SK-N-SH (cell line): ENCODE data around the gene SLC35F6. TPM values are rescaled to one million over a fixed set of nuclear protein-coding genes. Genes with fewer than 3 reads are reported as not detected.

Experiments
- CTCF ChIA-PET: fragments of 300-600, 350-600 bp; formaldehyde crosslinking; extraction: SDS; loops from one replicate; lab custom pipeline; 2021; lab: Yijun Ruan, JAX
- POLR2A ChIA-PET: fragments of 350-600 bp; sonication (Branson Sonifier 250); formaldehyde crosslinking; extraction: SDS; loops from one replicate; lab custom pipeline; 2020; ENCODE audit warnings: antibody characterized with exemption, inconsistent platforms; lab: Yijun Ruan, JAX
- DNase-seq: peaks from one replicate; pipeline ENCODE4 v3.0.0; 2012
- H2AFZ ChIP-seq: fragments of 200-600 bp; sonication (generic); 2 replicates; pipeline ENCODE4 v1.8.1; 2016; ENCODE audit warnings: antibody characterized with exemption, mild to moderate bottlenecking, low read depth
- H3F3A ChIP-seq: fragments of 200-600 bp; sonication (generic); replicated peaks from 2 replicates; pipeline ENCODE3; 2016; ENCODE audit warnings: antibody characterized with exemption, mild to moderate bottlenecking; ENCODE audit not compliant: insufficient read depth
- H3K27ac ChIP-seq, 2 experiments: fragments of 200-500 bp in 1 of 2; fragments of 200-600 bp in 1 of 2; sonication (Bioruptor generic) in 1 of 2; sonication (generic), shearing (Covaris generic) in 1 of 2; 2 replicates each; pipeline versions ENCODE4 v1.5.1 to v1.6.1; 2014 to 2016; ENCODE audit warnings: low read depth in 2 of 2, inconsistent platforms in 1 of 2, low read length in 1 of 2, mild to moderate bottlenecking in 1 of 2, mixed read lengths in 1 of 2
- H3K27me3 ChIP-seq: fragments of 200-600 bp; sonication (generic), shearing (Covaris generic); 2 replicates; pipeline ENCODE4 v1.6.1; 2016; ENCODE audit warnings: mixed run types; ENCODE audit not compliant: insufficient read depth
- H3K36me3 ChIP-seq, 2 experiments: fragments of 200-500 bp in 1 of 2; fragments of 200-600 bp in 1 of 2; sonication (Bioruptor generic) in 1 of 2; sonication (generic) in 1 of 2; replicated peaks in 1 of 2; 2 replicates each; pipeline versions ENCODE3 to v1.5.1; 2014 to 2016; ENCODE audit warnings: low read length in 1 of 2, mild to moderate bottlenecking in 1 of 2; ENCODE audit not compliant: insufficient read depth in 2 of 2, control insufficient read depth in 1 of 2
- H3K4me1 ChIP-seq, 2 experiments: fragments of 200-500 bp in 1 of 2; fragments of 200-600 bp in 1 of 2; sonication (Bioruptor generic) in 1 of 2; sonication (generic), shearing (Covaris generic) in 1 of 2; 2 replicates each; pipeline versions ENCODE4 v1.5.1 to v1.6.1; 2014 to 2016; ENCODE audit warnings: low read depth in 1 of 2, low read length in 1 of 2, mixed run types in 1 of 2; ENCODE audit not compliant: insufficient read depth in 2 of 2, control insufficient read depth in 1 of 2
- H3K4me2 ChIP-seq: fragments of 200-600 bp; sonication (generic), shearing (Covaris generic); 2 replicates; pipeline ENCODE4 v1.6.1; 2017; ENCODE audit warnings: mixed run types
- H3K4me3 ChIP-seq, 2 experiments: fragments of 200-500 bp in 1 of 2; fragments of 200-600 bp in 1 of 2; sonication (Bioruptor generic) in 1 of 2; sonication (generic), shearing (Covaris generic) in 1 of 2; 2 replicates each; pipeline versions ENCODE4 v1.5.1 to v1.8.1; 2014 to 2016; ENCODE audit warnings: low read depth in 2 of 2, inconsistent platforms in 1 of 2, low read length in 1 of 2, mild to moderate bottlenecking in 1 of 2, mixed read lengths in 1 of 2, moderate library complexity in 1 of 2
- H3K79me2 ChIP-seq: fragments of 200-600 bp; sonication (generic); 2 replicates; pipeline ENCODE4 v1.8.1; 2017; ENCODE audit warnings: mild to moderate bottlenecking; ENCODE audit not compliant: insufficient read depth
- H3K9ac ChIP-seq: fragments of 200-600 bp; sonication (generic); 2 replicates; pipeline ENCODE4 v1.6.1; 2017; ENCODE audit warnings: mixed run types
- H3K9me2 ChIP-seq: fragments of 200-600 bp; sonication (generic); 2 replicates; pipeline ENCODE4 v1.6.1; 2017; ENCODE audit warnings: mixed run types
- H3K9me3 ChIP-seq: fragments of 200-600 bp; sonication (generic); 2 replicates; pipeline ENCODE4 v1.6.1; 2017; ENCODE audit warnings: mixed run types, mild to moderate bottlenecking, moderate library complexity
- H4K20me1 ChIP-seq: fragments of 200-600 bp; sonication (generic); 2 replicates; pipeline ENCODE4 v1.6.1; 2017; ENCODE audit warnings: mild to moderate bottlenecking, mixed run types; ENCODE audit not compliant: insufficient read depth
- FOXJ3 ChIP-seq: sonication (generic); formaldehyde crosslinking; IDR thresholded peaks from 2 replicates; pipeline ENCODE4 v1.5.1; 2020; ENCODE audit warnings: mild to moderate bottlenecking, missing genetic modification reagents
- GABPA ChIP-seq: IDR thresholded peaks from 2 replicates; pipeline ENCODE4 v1.4.0; 2012; ENCODE audit warnings: low read depth, mild to moderate bottlenecking
- GATA2 ChIP-seq: sonication (generic); formaldehyde crosslinking; IDR thresholded peaks from 2 replicates; pipeline ENCODE4 v1.5.0; 2020; ENCODE audit warnings: mild to moderate bottlenecking, missing genetic modification reagents
- JUND ChIP-seq: IDR thresholded peaks from 2 replicates; pipeline ENCODE4 v1.4.0; 2012
- MXI1 ChIP-seq: IDR thresholded peaks from 2 replicates; pipeline ENCODE4 v1.6.1; 2012; ENCODE audit warnings: mild to moderate bottlenecking, low read depth, low read length, improper control_type of control experiment
- PBX3 ChIP-seq: IDR thresholded peaks from 2 replicates; pipeline ENCODE4; 2012
- RCOR1 ChIP-seq: fragments of 150-350 bp; IDR thresholded peaks from 2 replicates; pipeline ENCODE4 v1.6.1; 2017; ENCODE audit warnings: antibody characterized with exemption, low read length
- SIN3A ChIP-seq: IDR thresholded peaks from 2 replicates; pipeline ENCODE4 v1.6.1; 2012; ENCODE audit warnings: low read depth, mild to moderate bottlenecking, low read length, moderate library complexity, borderline replicate concordance
- TCF12 ChIP-seq: IDR thresholded peaks from 2 replicates; pipeline ENCODE4 v1.4.0; 2012
- TEAD4 ChIP-seq: IDR thresholded peaks from 2 replicates; pipeline ENCODE4 v1.4.0; 2012; ENCODE audit warnings: mild to moderate bottlenecking, borderline replicate concordance; ENCODE audit not compliant: insufficient read depth
- USF1 ChIP-seq: IDR thresholded peaks from 2 replicates; pipeline ENCODE4 v1.4.0; 2012; ENCODE audit warnings: low read depth, borderline replicate concordance
- ZBTB33 ChIP-seq: IDR thresholded peaks from 2 replicates; pipeline ENCODE4 v1.4.0; 2012; ENCODE audit warnings: low read depth, borderline replicate concordance
- WGBS: methylation state at CpG from one replicate; pipeline ENCODE4 v1.1.6; 2017; ENCODE audit warnings: low lambda C conversion rate; 5-methylcytosine and 5-hydroxymethylcytosine counted together
- polyA plus RNA-seq, 3 experiments: library from polyadenylated mRNA; depleted of rRNA; stranded (reverse); fragments of >200 nt; gene quantifications; 2 replicates each; pipeline ENCODE4 v1.2.3, GENCODE V29; 2012

SLC35F6 gene
- polyA plus RNA-seq, 1 of the 3 experiments (the other 2 are of a cell fraction): 16.0 TPM

GRCh38 chr2:26820932-26821331, 56.8 kb downstream of the SLC35F6 start:
- H3K4me3 ChIP-seq: no peak overlapping the region
- H3K9ac ChIP-seq: no peak overlapping the region
- H3K27me3 ChIP-seq: 0 out of 2 replicates have a peak, but pooled peaks cover 5% of the 10 kb centered on the region
- H3K4me2 ChIP-seq: no peak overlapping the region
- H3F3A ChIP-seq: no peaks in the 10 kb centered on the region
- ChIA-PET CTCF (interaction anchor here (1.0 to 3.3 kb wide), 3 partner anchors 25 to 215 kb away, joined by 3 to 18 read pairs (median 8); no protein-coding TSS in a partner anchor), POLR2A (no interaction called here)
- no peaks in the 10 kb centered on the region for H3K9me3 ChIP-seq
- H3K27ac ChIP-seq: no peak overlapping the region
- H3K79me2 ChIP-seq: no peaks in the 10 kb centered on the region
- no peaks in the 10 kb centered on the region for H3K9me2 ChIP-seq
- no peak for DNase-seq
- TF ChIP-seq USF1 (no peak), SIN3A (no peak), PBX3 (peak; percentile 40), RCOR1 (no peak), JUND (no peak), GATA2 (no peak), TEAD4 (no peak), TCF12 (no peak)
- TF ChIP-seq, all 33 proteins: peak for 1
- WGBS: 71% methylated on average over 7 of the region's 7 CpGs
- Histone ChIP-seq H2AFZ (no peak overlapping the region), H3K4me1 (no peaks in the 10 kb centered on the region; a peak in 1 of 4 replicates), H4K20me1 (no peaks in the 10 kb centered on the region), H3K36me3 (no peaks in the 10 kb centered on the region)

GRCh38 chr2:26822877-26823276, 58.8 kb downstream of the SLC35F6 start:
- WGBS: 87% methylated on average over 6 of the region's 6 CpGs

More at GRCh38 chr2:26822877-26823276, 58.8 kb downstream of the SLC35F6 start:
- Histone ChIP-seq H3K4me3 (no peak overlapping the region), H2AFZ (no peak overlapping the region), H3K27ac (no peak overlapping the region), H3K4me2 (no peak overlapping the region), H3F3A (no peaks in the 10 kb centered on the region), H4K20me1 (no peaks in the 10 kb centered on the region), H3K9ac (no peak overlapping the region), H3K27me3 (peaks cover 6% of the 10 kb centered on the region; the same call in 1 of the 2 replicates), H3K9me2 (no peaks in the 10 kb centered on the region), H3K4me1 (no peaks in the 10 kb centered on the region), H3K36me3 (no peaks in the 10 kb centered on the region), H3K79me2 (no peaks in the 10 kb centered on the region), H3K9me3 (no peaks in the 10 kb centered on the region)
- DNase-seq: no peak
- ChIA-PET POLR2A (no interaction called here), CTCF (interaction anchor here (0.7 to 3.3 kb wide), 4 partner anchors 23 to 139 kb away, joined by 3 to 18 read pairs (median 6); no protein-coding TSS in a partner anchor)
- no peak for TF ChIP-seq ZBTB33
- no peak for TF ChIP-seq GABPA
- no peak for TF ChIP-seq FOXJ3 (CRISPR knock-in tag)
- TF ChIP-seq MXI1: no peak
- TF ChIP-seq TCF12: no peak

Other genes with a start within 250 kb of the SLC35F6 start
- not detected in 2 replicates for gene CIB4, start 122.9 kb upstream of the SLC35F6 start, polyA plus RNA-seq (2012; rRNA removed)
- 0.16 and 0.31 TPM in 2 replicates for gene KCNK3, start 71.6 kb upstream of the SLC35F6 start, polyA plus RNA-seq (2012; rRNA removed)
- gene CENPA, start 21.8 kb downstream of the SLC35F6 start, polyA plus RNA-seq (2012; rRNA removed): 17.0 and 19.5 TPM in 2 replicates
- gene DPYSL5, start 83.8 kb downstream of the SLC35F6 start, polyA plus RNA-seq (2012; rRNA removed): 0.79 and 1.8 TPM in 2 replicates
- gene MAPRE3, start 206.4 kb downstream of the SLC35F6 start, polyA plus RNA-seq (2012; rRNA removed): 20.2 and 24.4 TPM in 2 replicates